Upper lobe of left lung (tissue), 4 donors: ENCODE data around the gene SSC5D.

Source experiments
- CTCF ChIP-seq, 6 experiments: fragments of 450-650 bp in 4 of 6; fragments of 200-600 bp in 2 of 6; sonication (generic) in 2 of 6; IDR thresholded peaks; one replicate each; pipeline ENCODE4 v1.5.1; 2016 to 2019; ENCODE audit warnings: antibody characterized with exemption in 6 of 6
- POLR2A ChIP-seq, 4 donors: fragments of 450-650 bp; IDR thresholded peaks; one replicate each; pipeline ENCODE4 v1.5.1; 2016 to 2017; ENCODE audit warnings: antibody characterized with exemption in 4 of 4, mild to moderate bottlenecking in 2 of 4

- TF ChIP-seq CTCF (IDR thresholded peaks at IDR 0.05) (no peak), POLR2A (IDR thresholded peaks at IDR 0.05) (no peak)
Observed at GRCh38 chr19:55451965-55452748, 36.1 kb upstream of the SSC5D start.
